HEK293T (cell line): ENCODE data around the gene PIK3CB.

Source experiments
- ARNT ChIP-seq: fragments of 450-650 bp; IDR thresholded peaks from 2 replicates; pipeline ENCODE4 v1.6.1; 2017; ENCODE audit warnings: mild to moderate bottlenecking
- BHLHE40 ChIP-seq: fragments of 450-650 bp; IDR thresholded peaks from 2 replicates; pipeline ENCODE4 v1.6.1; 2016; ENCODE audit warnings: mild to moderate bottlenecking, moderate library complexity, borderline replicate concordance
- CTBP1 ChIP-seq: fragments of 450-650 bp; IDR thresholded peaks from 2 replicates; pipeline ENCODE4 v1.6.1; 2016; ENCODE audit warnings: borderline replicate concordance
- ELF4 ChIP-seq: fragments of 450-650 bp; IDR thresholded peaks from 2 replicates; pipeline ENCODE4 v1.6.1; 2017; ENCODE audit warnings: antibody characterized with exemption
- FOXA1 ChIP-seq: fragments of 450-650 bp; IDR thresholded peaks from 2 replicates; pipeline ENCODE4 v1.6.1; 2016; ENCODE audit warnings: mild to moderate bottlenecking
- FOXK2 ChIP-seq: fragments of 450-650 bp; IDR thresholded peaks from 2 replicates; pipeline ENCODE4 v1.6.1; 2016; ENCODE audit warnings: mild to moderate bottlenecking
- FOXM1 ChIP-seq: fragments of 450-650 bp; IDR thresholded peaks from 2 replicates; pipeline ENCODE4 v1.6.1; 2017; ENCODE audit warnings: mild to moderate bottlenecking, borderline replicate concordance
- HDGF ChIP-seq: fragments of 450-650 bp; IDR thresholded peaks from 2 replicates; pipeline ENCODE4 v1.6.1; 2017; ENCODE audit warnings: antibody characterized with exemption, borderline replicate concordance
- L3MBTL2 ChIP-seq: fragments of 450-650 bp; conservative IDR thresholded peaks from 2 replicates; pipeline ENCODE4 v1.6.1; 2016; ENCODE audit warnings: mild to moderate bottlenecking
- NFRKB ChIP-seq: fragments of 450-650 bp; IDR thresholded peaks from 2 replicates; pipeline ENCODE4 v1.6.1; 2016; ENCODE audit warnings: mild to moderate bottlenecking, moderate library complexity
- SP1 ChIP-seq: fragments of 450-650 bp; IDR thresholded peaks from 2 replicates; pipeline ENCODE4 v1.6.1; 2017
- TARDBP ChIP-seq: fragments of 450-650 bp; IDR thresholded peaks from 2 replicates; pipeline ENCODE4 v1.6.1; 2016
- ZNF384 ChIP-seq: fragments of 450-650 bp; IDR thresholded peaks from 2 replicates; pipeline ENCODE4 v1.6.1; 2016

- no peak for TF ChIP-seq FOXM1
- no peak for TF ChIP-seq TARDBP
- no peak for TF ChIP-seq ARNT
- no peak for TF ChIP-seq NFRKB
- no peak for TF ChIP-seq ELF4
- no peak for TF ChIP-seq FOXK2
- TF ChIP-seq SP1: no peak
- peak; percentile 35; the same call in 1 of the 2 replicates for TF ChIP-seq L3MBTL2
- TF ChIP-seq CTBP1: no peak
- TF ChIP-seq BHLHE40: no peak
- TF ChIP-seq FOXA1: no peak
- no peak for TF ChIP-seq ZNF384
- TF ChIP-seq HDGF: no peak
These were observed 188.7 kb downstream of the PIK3CB start for GRCh38 chr3:138646008-138646407.
